HG02884 (cell line): ENCODE results near the gene DNM3.
"Not testable (repeated sequence)": the region's sequence is repeated elsewhere in the genome, so short reads cannot be mapped to it uniquely, and the experiment has no call there.

Source experiments
- ATAC-seq: cut with Tn5 transposase; IDR thresholded peaks from one replicate; pipeline ENCODE4 v1.9.1; 2021; ENCODE audit warnings: mild to moderate bottlenecking, moderate library complexity; ENCODE audit not compliant: unreplicated experiment

DNM3 gene

DNA sequence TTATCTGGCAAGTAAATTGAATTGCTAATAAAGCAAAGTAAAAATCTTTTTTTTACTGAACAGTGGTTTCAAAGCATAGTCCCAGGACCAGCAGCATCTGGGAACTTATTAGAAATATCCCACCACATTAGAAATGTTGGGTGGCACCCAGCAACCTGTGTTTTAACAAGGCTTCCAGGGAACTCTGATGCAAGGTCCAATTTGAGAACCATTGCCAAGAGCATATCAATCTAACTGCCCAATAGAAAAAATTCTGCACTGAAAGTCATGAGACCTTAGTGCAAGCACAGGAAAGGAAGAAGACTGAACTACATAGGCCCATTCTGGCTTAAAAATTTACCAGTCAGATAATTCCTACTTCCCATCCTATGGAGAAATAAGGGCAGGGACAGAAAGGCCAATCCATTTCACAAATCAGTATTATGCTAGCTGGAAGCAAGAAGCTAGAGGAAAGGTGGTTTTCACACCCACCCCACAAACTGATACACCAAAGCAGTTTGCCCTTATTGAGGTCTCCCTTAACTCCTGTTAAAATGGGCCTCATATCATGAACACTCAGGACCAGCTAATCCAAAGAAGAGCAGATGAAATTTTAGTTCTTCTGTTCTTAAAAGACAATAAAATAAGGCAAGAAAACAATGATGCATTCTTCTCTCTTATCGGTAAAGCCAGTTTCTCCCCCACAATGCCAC is 561.7 kb downstream of the DNM3 start:
- no peak for ATAC-seq

DNA sequence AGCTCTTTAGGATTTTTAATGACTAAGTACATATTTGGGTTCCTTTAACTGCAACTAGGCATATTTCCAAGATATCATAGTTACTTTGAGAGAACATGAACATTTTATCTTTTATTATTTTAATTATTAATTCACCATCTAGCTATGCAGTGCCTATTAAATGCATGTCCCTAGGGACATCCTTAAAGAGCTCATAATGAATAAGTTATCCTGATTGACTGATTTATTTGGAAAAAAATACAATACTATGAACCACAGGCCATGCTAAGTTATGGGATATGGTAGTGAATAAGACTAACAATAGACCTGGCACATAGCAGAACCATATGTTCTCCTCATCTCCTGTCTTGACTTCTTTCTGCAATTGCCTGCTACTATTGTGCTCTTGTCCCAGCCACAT is 562.8 kb downstream of the DNM3 start:
- ATAC-seq, result no peak

DNA sequence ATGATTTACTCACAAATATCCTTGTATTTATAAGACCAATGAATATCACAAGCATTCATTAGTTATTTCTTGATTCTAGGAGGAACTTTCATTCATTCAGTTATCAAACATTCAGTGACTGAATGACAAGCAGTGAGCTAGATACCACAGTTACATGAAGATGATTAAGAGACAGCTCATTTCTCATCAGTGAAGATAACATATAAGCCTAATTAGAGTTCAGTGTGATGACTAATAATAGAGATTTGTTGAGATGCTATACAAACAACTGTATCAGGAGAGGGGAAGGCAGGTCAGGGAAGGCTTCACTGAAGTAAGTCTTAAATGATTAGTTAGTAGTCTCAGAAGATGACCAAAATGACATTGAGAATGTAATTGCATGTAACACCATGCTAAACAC is 564.6 kb downstream of the DNM3 start:
- no peak for ATAC-seq

DNA sequence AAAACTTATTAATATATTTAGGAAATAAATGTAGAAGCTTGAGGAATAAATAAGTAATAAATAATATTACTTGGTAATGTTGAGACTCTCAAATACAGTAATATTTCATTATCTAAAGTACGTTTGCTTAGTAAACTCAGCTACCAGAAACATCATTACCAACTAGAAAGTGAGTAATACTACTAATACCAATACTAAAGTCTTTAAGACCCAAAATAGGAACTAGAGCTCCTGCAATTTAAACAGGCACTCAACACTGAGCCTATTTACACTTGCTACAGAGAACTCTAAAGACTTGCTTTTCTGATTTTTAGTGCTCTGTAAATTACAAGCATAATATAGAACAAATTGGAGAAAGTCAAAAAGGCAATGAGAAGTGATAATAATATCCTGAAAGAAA is 565.7 kb downstream of the DNM3 start:
- ATAC-seq, result no peak

DNA sequence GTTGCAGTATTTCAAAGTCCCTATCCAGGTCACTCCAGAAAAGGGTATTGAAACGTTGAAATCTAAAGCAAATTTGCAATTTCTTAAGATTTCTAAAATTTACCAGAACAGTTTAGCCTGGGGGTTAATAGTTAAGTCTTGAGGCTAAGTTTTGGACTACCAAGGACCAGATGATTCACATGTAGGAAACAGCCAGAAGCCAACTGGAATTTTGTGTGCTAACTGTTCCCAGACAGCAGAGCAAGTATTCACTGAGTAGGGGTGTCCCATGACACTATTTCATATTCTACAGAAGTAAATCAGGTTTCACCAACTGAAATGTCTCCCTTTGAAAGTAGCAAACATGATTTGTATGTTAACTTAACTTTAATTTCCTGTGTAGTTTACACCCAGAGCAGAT is 567.7 kb downstream of the DNM3 start:
- ATAC-seq, result no peak

DNA sequence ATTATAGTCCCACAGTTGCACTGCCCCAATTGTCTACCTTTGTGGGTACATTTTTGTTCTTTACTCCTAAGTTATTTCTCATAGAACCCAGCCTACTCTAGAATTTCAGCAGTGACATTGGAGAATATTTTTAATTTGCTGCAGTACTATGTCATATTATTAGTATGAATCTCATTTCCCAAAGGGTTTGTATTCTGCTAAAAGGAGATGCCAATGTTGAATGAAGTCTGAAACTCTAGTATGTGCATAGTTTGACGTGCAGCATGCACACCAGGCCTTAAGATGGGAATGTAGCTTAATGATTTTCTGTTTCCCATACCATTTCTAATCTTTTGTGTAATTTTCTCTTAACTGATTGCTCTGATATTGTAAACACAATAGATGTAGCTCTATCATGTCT is 568.7 kb downstream of the DNM3 start:
- no peak for ATAC-seq

DNA sequence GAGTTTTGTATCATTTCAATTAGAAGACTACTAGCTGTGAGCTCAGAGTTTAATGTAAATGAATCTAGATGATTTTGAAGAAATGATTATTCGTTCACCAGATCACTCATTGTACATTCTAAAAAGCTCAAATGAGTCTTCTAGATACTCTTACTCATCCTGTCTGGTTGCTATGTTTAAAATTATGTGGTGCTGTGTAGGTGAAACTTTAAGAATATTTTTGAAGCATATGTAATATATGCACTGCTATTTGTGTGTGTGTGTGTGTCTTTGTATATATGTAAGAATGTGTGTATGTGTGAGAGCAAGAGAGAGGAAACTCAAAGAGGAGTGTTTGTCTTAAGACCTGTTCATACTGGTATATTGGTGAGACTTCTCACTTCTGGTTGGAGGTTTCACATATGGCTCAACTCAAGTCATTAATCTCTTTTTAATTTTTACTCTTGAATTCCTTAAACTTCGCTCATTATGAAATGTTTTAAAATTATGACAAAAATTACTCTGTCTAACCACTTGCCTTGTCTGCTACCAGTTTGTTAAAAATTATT is 570.6 kb downstream of the DNM3 start:
- no peak for ATAC-seq

DNA sequence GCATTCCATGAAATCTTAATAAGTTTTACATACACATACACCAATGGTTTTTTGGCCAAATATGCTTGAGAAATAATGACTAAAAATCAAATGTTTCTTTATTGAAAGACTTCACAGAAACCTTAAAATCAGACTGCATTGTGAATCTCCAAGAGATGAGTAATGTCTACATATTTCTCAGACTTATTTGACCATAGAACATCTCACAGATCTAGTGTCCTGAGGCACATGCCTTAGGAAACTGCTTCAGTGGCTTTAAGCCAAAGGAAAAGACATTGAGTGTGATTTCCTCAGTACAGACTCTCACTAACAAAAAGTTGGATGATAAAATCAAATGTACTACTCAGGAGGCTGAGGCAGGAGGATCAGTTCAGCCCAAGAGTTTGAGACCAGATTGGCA is 573.0 kb downstream of the DNM3 start:
- ATAC-seq, result no peak

DNA sequence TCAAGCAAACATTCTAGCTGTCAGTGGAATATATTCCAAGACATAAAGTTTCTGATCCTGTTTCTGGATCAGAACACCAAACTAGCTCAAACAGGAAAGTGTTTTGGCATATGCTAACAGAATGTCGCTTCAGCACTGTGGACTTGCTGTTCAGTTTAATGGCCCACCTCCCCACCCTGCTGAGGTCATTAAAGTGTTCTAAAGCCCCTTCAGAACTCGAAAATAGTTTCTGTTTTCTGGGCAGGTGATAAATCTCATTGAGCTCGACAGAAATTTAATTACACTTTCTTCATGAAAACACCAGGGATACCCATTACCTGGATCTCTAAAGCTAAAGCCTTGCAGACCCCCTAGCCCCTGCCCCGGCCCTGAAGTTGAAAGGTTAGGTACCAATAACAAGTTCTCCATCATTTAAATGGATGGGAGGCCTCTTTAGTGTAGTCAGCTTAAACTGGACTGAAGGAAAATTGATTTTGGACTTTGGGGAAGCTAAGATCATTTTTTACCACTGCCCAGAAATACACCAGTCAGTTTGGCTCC is 575.3 kb downstream of the DNM3 start:
- ATAC-seq, result no peak

DNA sequence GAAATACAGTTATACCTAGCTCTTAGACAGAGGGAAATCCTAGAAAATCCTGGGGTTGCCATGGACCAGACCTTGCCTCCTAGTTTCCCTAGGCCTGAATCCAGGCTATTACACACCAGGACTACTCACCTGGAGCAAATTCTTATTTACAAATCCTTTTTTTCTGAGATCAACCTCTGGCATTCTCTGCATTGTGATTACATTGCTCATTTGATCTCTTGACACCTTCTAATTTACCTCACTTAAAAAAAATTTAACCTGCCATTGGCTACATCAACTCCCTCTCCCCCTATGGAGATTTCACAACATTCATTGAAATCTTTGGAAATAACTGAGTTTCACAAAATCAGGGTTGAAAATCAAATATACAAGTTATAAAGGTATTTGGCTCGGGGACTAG is 576.3 kb downstream of the DNM3 start:
- ATAC-seq, result no peak

DNA sequence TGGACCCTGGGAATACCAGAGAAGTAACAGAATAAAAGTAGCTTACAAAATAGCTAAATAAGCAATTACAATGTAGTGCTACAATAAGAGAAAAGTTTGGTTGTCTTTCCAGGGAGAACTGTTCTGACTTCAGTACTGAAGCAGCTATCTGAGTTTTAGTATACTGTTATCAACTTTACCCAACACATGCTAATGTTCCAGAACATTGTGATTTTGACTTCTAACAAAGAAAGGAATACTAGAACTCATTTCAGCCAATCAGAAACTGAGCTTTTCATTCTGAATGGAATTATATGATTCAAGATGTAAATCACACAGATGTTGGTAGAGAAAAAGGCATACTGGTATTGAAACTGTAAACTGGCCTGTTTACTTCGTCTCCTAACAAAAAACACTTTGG is 579.1 kb downstream of the DNM3 start, which contains the start of gene C1orf105:
TSS of gene C1orf105 (plus strand) at position 301 of the 400 bp plus-strand sequence. CDS start 201 bp downstream, outside the sequence.
- ATAC-seq, result no peak

DNA sequence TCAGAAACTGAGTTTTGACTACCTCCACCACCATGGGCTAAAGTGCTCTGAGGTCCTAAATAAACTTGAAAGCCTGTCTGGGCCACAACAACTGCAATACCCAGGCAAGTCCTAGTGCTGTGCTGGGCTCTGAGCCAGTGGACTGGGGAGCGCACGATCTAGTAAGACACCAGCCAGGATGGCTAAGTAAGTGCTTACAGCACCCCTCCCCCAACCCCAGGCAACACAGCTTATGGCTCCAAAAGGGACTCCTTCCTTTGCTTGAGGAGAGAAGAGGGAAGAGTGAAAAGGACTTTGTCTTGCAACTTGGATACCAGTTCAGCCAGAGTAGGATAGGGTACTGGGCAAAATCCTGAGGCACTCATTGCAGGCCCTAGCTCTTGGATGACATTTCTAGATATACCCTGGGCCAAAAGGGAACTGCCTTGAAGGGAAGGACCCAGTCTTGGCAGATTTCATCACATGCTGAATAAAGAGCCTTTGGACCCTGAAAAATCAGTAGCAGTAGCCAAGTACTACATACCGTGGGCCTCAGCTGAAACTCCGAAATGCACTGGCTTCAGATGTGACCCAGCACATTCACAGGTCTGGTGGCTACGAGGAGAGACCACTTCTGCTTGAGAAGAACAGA is 580.8 kb downstream of the DNM3 start:
- no peak for ATAC-seq

DNA sequence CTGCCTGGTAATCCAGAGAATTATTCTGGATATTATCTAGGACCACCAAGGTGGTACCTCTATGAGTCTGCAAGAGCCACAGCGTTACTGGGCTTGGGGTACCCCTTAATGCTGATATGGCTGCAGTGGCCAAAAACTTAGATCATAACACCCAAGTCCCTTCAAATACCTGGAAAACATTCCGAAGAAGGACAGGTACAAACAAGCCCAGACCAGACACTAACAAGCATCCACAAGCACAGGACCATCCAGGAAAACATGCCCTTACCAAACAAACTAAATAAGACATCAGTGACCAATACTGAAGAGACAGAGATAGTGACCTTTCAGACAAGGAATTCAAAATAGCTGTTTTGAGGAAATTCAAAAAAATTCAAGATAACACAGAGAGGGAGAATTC is 582.0 kb downstream of the DNM3 start:
- no peak for ATAC-seq

DNA sequence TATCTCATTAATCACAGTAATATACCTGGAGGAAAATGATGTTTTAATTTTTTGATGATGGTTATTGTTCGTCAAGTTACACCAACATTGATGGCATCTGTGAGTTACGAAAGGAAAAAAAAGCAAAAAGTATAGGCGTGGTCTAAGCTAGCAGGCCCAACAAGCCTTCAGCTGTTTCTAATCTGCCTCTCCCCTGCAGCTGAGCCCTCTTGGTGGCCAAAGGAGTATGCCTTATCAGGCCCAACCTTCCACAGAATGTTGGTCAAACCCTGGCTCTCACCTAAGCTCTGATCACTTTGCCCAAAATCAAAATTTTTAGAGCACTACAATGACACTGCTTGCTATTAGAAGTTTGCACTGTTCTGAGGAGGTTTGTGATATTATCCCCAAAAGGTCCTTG is 584.0 kb downstream of the DNM3 start:
- no peak for ATAC-seq

DNA sequence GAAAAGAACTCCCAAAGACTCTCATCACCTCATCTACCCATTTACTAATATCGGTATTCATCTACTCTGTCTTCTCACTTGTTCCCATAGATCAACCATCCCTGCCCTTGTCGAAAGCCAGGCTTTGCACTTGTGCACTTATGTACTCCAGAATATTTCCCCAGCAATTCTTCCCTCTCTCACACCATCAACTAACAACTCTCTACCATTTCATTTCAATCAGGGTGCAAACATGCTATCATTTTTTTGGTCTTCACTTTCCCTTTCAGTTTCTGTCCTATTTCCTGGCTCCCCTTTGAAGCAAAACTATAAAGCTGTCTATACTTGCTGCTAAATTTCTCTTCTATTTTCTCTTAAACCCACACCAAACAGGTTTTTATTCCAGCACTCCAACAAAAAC is 585.9 kb downstream of the DNM3 start:
- ATAC-seq, result no peak

DNA sequence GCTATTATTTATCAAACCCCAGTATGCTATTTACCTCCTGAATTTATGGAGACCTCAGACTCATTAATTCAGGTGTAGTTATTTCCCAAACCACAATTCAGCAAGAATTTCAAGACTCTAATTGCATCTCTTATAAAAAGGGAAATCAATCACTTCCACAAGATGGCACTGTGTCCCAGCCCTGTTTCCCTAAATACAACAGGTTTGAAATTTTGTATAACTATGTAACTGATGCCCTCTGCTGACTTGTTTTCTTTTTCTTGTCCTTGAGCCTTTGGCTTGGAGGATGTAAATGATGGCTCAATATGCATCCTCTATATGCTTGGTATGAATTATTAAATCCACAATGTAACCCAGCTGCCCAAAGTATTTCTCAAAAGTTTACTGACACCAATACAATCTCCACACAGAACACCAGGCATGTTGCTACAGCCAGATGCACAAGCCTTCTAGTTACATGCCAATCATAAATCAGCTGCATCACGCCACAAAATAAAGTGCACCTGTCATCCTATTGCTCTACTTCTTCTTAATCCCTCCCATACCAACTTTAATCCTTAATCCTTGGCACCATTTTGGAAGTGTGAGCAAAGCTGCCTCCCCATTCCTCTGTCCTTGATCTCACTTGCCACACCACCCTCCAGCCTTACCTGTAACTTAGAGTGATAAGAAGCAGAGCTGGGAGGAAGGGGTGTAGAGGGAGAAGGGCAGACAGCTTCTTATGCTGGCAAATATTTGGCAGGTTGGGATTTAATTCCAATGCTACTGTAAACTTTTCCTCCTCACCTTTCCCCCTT is 588.2 kb downstream of the DNM3 start:
- no peak for ATAC-seq

DNA sequence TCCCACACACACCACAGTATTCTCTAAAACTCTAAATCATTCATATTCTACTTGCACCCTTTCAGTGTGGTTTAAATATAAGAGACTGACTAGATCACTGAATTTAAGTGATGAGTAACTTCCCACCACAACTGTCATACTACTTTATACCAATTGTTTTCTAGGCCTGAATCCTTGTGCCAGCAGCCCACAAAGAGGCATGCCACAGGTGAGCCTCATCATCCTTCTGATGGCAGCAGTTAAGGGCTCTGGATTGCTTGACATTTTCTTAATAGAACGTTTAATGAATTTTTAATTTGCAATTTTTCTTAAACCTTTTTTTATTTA is 588.8 kb downstream of the DNM3 start:
- ATAC-seq, result no peak

DNA sequence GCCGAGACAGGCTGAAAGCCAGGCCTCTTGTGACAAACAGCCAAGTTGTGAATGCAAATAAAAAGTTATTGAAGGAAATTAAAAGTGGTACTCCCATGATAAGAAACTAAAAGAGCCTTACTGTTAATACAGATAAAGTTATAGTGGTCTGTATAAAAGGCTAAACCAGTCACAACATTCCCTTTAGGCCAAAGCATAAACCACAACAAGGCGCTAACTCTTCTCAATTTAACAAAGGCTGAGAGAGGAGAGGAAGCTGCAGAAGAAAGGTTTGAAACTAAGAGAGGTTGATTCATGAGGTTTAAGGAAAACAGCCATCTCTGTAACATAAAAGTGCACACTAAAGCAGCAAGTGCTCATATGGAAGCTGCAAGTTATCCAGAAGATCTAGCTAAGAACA is 589.9 kb downstream of the DNM3 start:
- ATAC-seq, result no peak

DNA sequence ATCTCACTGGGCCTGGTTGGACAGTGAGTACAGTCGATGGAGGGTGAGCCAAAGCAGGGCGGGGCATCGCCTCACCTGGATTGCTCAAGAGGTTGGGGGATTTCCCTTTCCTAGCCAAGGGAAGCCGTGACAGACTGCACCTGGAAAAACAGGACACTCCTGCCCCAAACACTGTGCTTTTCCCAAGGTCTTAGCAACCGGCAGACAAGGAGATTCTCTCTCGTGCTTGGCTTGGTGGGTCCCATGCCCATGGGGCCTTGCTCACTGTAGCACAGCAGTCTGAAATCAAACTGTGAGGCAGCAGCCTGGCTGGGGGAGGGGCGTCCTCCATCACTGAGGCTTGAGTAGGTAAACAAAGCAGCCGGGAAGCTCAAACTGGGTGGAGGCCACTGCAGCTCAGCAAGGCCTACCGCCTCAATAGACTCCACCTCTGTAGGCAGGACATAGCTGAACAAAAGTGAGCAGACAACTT is 590.5 kb downstream of the DNM3 start:
- ATAC-seq, result no peak

DNA sequence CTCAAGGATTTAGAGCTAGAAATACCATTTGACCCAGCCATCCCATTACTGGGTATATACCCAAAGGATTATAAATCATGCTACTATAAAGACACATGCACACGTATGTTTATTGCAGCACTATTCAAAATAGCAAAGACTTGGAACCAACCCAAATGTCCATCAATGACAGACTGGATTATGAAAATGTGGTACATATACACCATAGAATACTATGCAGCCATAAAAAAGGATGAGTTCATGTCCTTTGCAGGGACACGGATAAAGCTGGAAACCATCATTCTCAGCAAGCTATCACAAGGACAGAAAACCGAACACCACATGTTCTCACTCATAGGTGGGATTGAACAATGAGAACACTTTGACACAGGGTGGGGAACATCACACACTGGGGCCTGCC is 595.9 kb downstream of the DNM3 start:
- not testable (repeated sequence) for ATAC-seq

DNA sequence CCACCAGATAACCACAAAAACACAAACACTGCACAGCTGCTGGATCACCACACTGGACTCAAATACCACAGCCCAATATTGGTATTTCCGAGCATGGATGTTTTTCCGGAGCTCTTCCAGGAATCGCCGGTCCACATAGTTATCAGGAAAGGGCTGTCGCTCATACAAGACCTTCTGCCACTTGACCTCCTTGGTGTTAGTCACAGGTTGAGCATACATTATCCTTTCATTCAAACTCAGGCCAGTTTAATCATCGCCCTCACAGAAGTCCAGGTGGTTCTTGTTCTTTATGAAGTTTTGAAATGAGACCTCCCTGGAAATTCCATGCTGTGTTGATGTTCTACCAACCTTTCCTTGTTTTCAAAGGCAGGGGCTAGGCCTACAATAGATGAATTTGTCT is 601.1 kb downstream of the DNM3 start:
- no peak for ATAC-seq
